K562 (cell line): Measurements from ENCODE around the gene ADGRB3. TPM values are rescaled to one million over a fixed set of nuclear protein-coding genes. Genes with fewer than 3 reads are reported as not detected.
A peak's percentile ranks its signal among the peaks of the same experiment; 100 is the strongest.

Experiments
- ATAC-seq: fragments of 200-7000 bp; cut with Tn5 transposase; 3 replicates; pipeline ENCODE4 v1.9.1; 2020; ENCODE audit warnings: moderate library complexity
- BruUV-seq: library from RNA; stranded (reverse); fragments of 400-500 nt; replicated peaks from 2 replicates; lab custom pipeline; 2021; lab: Mats Ljungman, UMichigan
- CTCF ChIA-PET: fragments of 300-600 bp; formaldehyde crosslinking; extraction: SDS; loops from one replicate; lab custom pipeline; 2021; ENCODE audit warnings: low intra/inter-chr PET ratio; lab: Yijun Ruan, JAX
- POLR2A ChIA-PET: fragments of 300-600, 350-650 bp; sonication (Branson Sonifier 250); formaldehyde crosslinking; extraction: SDS; loops from one replicate; lab custom pipeline; 2021; ENCODE audit warnings: antibody characterized with exemption, inconsistent platforms; lab: Yijun Ruan, JAX
- DNase-seq, 4 experiments: peaks; one replicate each; pipeline versions ENCODE4 v3.0.0 to v3.0.0-alpha.2; 2011 to 2018; ENCODE audit warnings: low spot score in 3 of 4, mixed read lengths in 3 of 4; ENCODE audit errors: extremely low read depth in 1 of 4
- FAIRE-seq: peaks from 2 replicates; lab custom pipeline; 2011; peaks lifted over from hg19 to GRCh38; lab: Jason Lieb, UNC
- H2AFZ ChIP-seq: 2 replicates; pipeline ENCODE4 v1.6.0; 2011; ENCODE audit warnings: low read depth, low read length, control low read depth, inconsistent platforms
- H3K27ac ChIP-seq: fragments of 200-600 bp; 3 replicates; pipeline ENCODE4 v1.8.0; 2011; ENCODE audit warnings: low read depth, mild to moderate bottlenecking, control low read depth, inconsistent platforms, low read length, moderate library complexity, mixed read lengths; ENCODE audit errors: extremely low read depth
- H3K27me3 ChIP-seq, 2 experiments: fragments of 300-600 bp in 1 of 2; 2 replicates in 1 of 2; 3 replicates in 1 of 2; pipeline versions ENCODE4 v1.6.0 to v1.8.0; 2011; ENCODE audit warnings: inconsistent platforms in 2 of 2, low read length in 2 of 2, mild to moderate bottlenecking in 1 of 2, mixed read lengths in 1 of 2, moderate library complexity in 1 of 2; ENCODE audit not compliant: control insufficient read depth in 2 of 2, insufficient read depth in 2 of 2
- H3K36me3 ChIP-seq: fragments of 300-600 bp; 3 replicates; pipeline ENCODE4 v1.8.0; 2011; ENCODE audit warnings: mild to moderate bottlenecking, low read length, inconsistent platforms; ENCODE audit not compliant: control insufficient read depth, insufficient read depth
- H3K4me1 ChIP-seq, 2 experiments: fragments of 200-600 bp in 1 of 2; replicated peaks in 1 of 2; 2 replicates in 1 of 2; 3 replicates in 1 of 2; pipeline versions ENCODE4 v1.5.1 to v1.8.0; 2011; ENCODE audit warnings: inconsistent platforms in 2 of 2, low read length in 2 of 2, mild to moderate bottlenecking in 1 of 2, mixed read lengths in 1 of 2, moderate library complexity in 1 of 2; ENCODE audit not compliant: control insufficient read depth in 2 of 2, insufficient read depth in 2 of 2
- H3K4me2 ChIP-seq: 2 replicates; pipeline ENCODE4 v1.6.1; 2011; ENCODE audit warnings: low read length, control low read depth, inconsistent platforms, mixed read lengths; ENCODE audit not compliant: insufficient read depth
- H3K4me3 ChIP-seq: fragments of 200-600 bp; sonication (generic), shearing (Covaris generic); 2 replicates; pipeline ENCODE4 v1.5.1; 2016; ENCODE audit warnings: control low read depth, inconsistent platforms
- H3K79me2 ChIP-seq: fragments of 200-600 bp; 3 replicates; pipeline ENCODE4 v1.8.0; 2011; ENCODE audit warnings: low read length, inconsistent platforms; ENCODE audit not compliant: control insufficient read depth, insufficient read depth
- H3K9ac ChIP-seq, 2 experiments: 2 replicates each; pipeline versions ENCODE4 v1.6.0 to v1.6.1; 2011; ENCODE audit warnings: low read depth in 2 of 2, low read length in 2 of 2, control low read depth in 1 of 2, inconsistent platforms in 1 of 2, mild to moderate bottlenecking in 1 of 2, mixed read lengths in 1 of 2; ENCODE audit not compliant: insufficient read depth in 1 of 2
- H3K9me1 ChIP-seq: one replicate; pipeline ENCODE4 v1.6.0; 2011; ENCODE audit warnings: inconsistent platforms, mild to moderate bottlenecking, low read length, moderate library complexity; ENCODE audit not compliant: control insufficient read depth, insufficient read depth
- H3K9me3 ChIP-seq: replicated peaks from 2 replicates; pipeline ENCODE4 v1.5.1; 2011; ENCODE audit warnings: low read depth, low read length, inconsistent platforms; ENCODE audit not compliant: control insufficient read depth, insufficient read depth
- H4K20me1 ChIP-seq: replicated peaks from 2 replicates; pipeline ENCODE4 v1.6.1; 2011; ENCODE audit warnings: low read length, inconsistent platforms, mixed read lengths; ENCODE audit not compliant: control insufficient read depth, insufficient read depth
- ADNP ChIP-seq: fragments of 200-800 bp; sonication (Bioruptor generic); IDR thresholded peaks from 2 replicates; pipeline ENCODE4 v1.6.1; 2016; ENCODE audit warnings: missing genetic modification characterization, missing compliant biosample characterization
- CBX1 ChIP-seq: sonication (generic); IDR thresholded peaks from 2 replicates; pipeline ENCODE4 v1.6.1; 2016; ENCODE audit warnings: antibody characterized with exemption, low read depth, mild to moderate bottlenecking
- COPS2 ChIP-seq: fragments of 450-650 bp; conservative IDR thresholded peaks from 2 replicates; pipeline ENCODE4 v1.6.1; 2016; ENCODE audit warnings: mild to moderate bottlenecking, moderate library complexity
- CXXC5 ChIP-seq: fragments of 250-450 bp; sonication (Bioruptor Pico); IDR thresholded peaks from 2 replicates; pipeline ENCODE4 v1.8.0; 2022; ENCODE audit warnings: inconsistent platforms, mild to moderate bottlenecking, moderate library complexity
- FOXK2 ChIP-seq, 2 experiments: fragments of 450-650 bp; IDR thresholded peaks in 1 of 2; conservative IDR thresholded peaks in 1 of 2; 2 replicates each; pipeline ENCODE4 v1.6.1; 2016; ENCODE audit warnings: low read depth in 2 of 2, mild to moderate bottlenecking in 1 of 2
- FOXM1 ChIP-seq, 2 experiments: fragments of 450-650 bp in 1 of 2; sonication (generic) in 1 of 2; formaldehyde crosslinking in 1 of 2; IDR thresholded peaks; 2 replicates each; pipeline versions ENCODE4 v1.6.1 to v1.9.0; 2017 to 2022; ENCODE audit warnings: low read depth in 2 of 2, mild to moderate bottlenecking in 2 of 2, missing genetic modification reagents in 1 of 2, moderate library complexity in 1 of 2
- GABPA ChIP-seq: fragments of 200-800 bp; sonication (Bioruptor generic); conservative IDR thresholded peaks from 2 replicates; pipeline ENCODE4 v1.6.1; 2016; ENCODE audit warnings: low read depth, missing genetic modification characterization, missing compliant biosample characterization
- HDAC1 ChIP-seq, 2 experiments: fragments of 450-650 bp; IDR thresholded peaks; 2 replicates each; pipeline ENCODE4 v1.6.1; 2016 to 2017; ENCODE audit warnings: inconsistent platforms in 1 of 2, mild to moderate bottlenecking in 1 of 2, moderate library complexity in 1 of 2
- KAT2B ChIP-seq: IDR thresholded peaks from one replicate; pipeline ENCODE4 v1.6.1; 2012; ENCODE audit warnings: low read depth, mild to moderate bottlenecking, control low read depth, inconsistent platforms, low read length, moderate library complexity
- MITF ChIP-seq: IDR thresholded peaks from 2 replicates; pipeline ENCODE4 v1.6.1; 2014; ENCODE audit warnings: antibody characterized with exemption
- PCBP2 ChIP-seq: fragments of 200-400 bp; formaldehyde crosslinking; IDR thresholded peaks from 2 replicates; pipeline ENCODE4 v1.6.1; 2018; ENCODE audit warnings: low read length, low read depth, mild to moderate bottlenecking, moderate library complexity; ENCODE audit not compliant: poor library complexity, severe bottlenecking
- POLR3A ChIP-seq: IDR thresholded peaks from 2 replicates; pipeline ENCODE4 v1.6.1; 2011; ENCODE audit warnings: borderline replicate concordance, mild to moderate bottlenecking, moderate library complexity; ENCODE audit not compliant: insufficient read length, insufficient read depth; ENCODE audit errors: extremely low read depth
- STAT6 ChIP-seq: sonication (generic); formaldehyde crosslinking; IDR thresholded peaks from 2 replicates; pipeline ENCODE4 v1.8.1; 2023; ENCODE audit warnings: mild to moderate bottlenecking, missing genetic modification reagents
- TAL1 ChIP-seq: fragments of 450-650 bp; IDR thresholded peaks from 2 replicates; pipeline ENCODE4 v1.6.1; 2016; ENCODE audit warnings: mild to moderate bottlenecking
- TEAD4 ChIP-seq, 2 experiments: sonication (generic) in 1 of 2; formaldehyde crosslinking in 1 of 2; IDR thresholded peaks; 2 replicates each; pipeline versions ENCODE4 v1.6.1 to v1.8.0; 2012 to 2022; ENCODE audit warnings: borderline replicate concordance in 1 of 2, inconsistent platforms in 1 of 2, low read length in 1 of 2, mild to moderate bottlenecking in 1 of 2, missing genetic modification reagents in 1 of 2
- THAP7 ChIP-seq: fragments of 250-450 bp; sonication (Bioruptor Pico); IDR thresholded peaks from 2 replicates; pipeline ENCODE4 v1.5.0; 2021
- ZNF311 ChIP-seq: fragments of 250-450 bp; sonication (Bioruptor Pico); IDR thresholded peaks from 2 replicates; pipeline ENCODE4 v1.4.0; 2020; ENCODE audit warnings: mild to moderate bottlenecking, moderate library complexity
- WGBS: fragments of 100-300 bp; shearing (Covaris generic); methylation state at CpG from one replicate; pipeline ENCODE4 v1.1.6; 2016; ENCODE audit warnings: low coverage, mixed read lengths; ENCODE audit not compliant: insufficient coverage; ENCODE audit errors: missing lambda C conversion rate; 5-methylcytosine and 5-hydroxymethylcytosine counted together
- in situ Hi-C: fragments of 300-500 bp; cut with MboI; formaldehyde crosslinking; loops from 4 replicates; pipeline ENCODE4 v1.15.0; 2018; ENCODE audit warnings: inconsistent platforms, mixed read lengths
- intact Hi-C: fragments of 100-400 bp; cut with micrococcal nuclease; formaldehyde crosslinking; loops from 2 replicates; pipeline ENCODE4 v1.14.2; 2022
- polyA plus RNA-seq, 8 experiments: library from polyadenylated mRNA; depleted of rRNA in 4 of 8; stranded (reverse) in 5 of 8; unstranded in 3 of 8; fragments of >200 nt; fragmentation: Nextera tagmentation in 2 of 8; fragmentation: Illumina TruSeq in 1 of 8; extraction: Ambion mirVana in 2 of 8; extraction: Trizol in 1 of 8; gene quantifications; 2 replicates each; pipeline versions ENCODE4 v1.2.1 to v1.2.3, GENCODE V29; 2011 to 2014; ENCODE audit warnings: inconsistent platforms in 1 of 8, missing spikeins in 1 of 8
- total RNA-seq, 7 experiments: library from RNA; depleted of rRNA in 6 of 7; stranded (reverse); fragments of >200 nt in 6 of 7; fragmentation: Illumina TruSeq in 2 of 7; extraction: Trizol in 2 of 7; gene quantifications; 2 replicates each; pipeline versions ENCODE4 v1.2.1 to v1.2.3, GENCODE V29; 2011 to 2021; ENCODE audit warnings: low replicate concordance in 1 of 7

The ADGRB3 gene
- total and polyA plus RNA-seq, 9 of the 15 experiments (the other 6 are each of a cell fraction or from before 2014, with no cell fraction given), result 0.90 to 7.8 (median 2.4) TPM

GRCh38 chr6:68722891-68723527, 87.9 kb downstream of the ADGRB3 start:
- ChIA-PET CTCF (no interaction called here), POLR2A (interaction anchor here (0.6 to 0.7 kb wide), 2 partner anchors 9 to 98 kb away, joined by 3 to 4 read pairs; no protein-coding TSS in a partner anchor)
- no peak overlapping the region for H3K4me2 ChIP-seq
- H3K36me3 ChIP-seq, result no peaks in the 10 kb centered on the region
- no peak overlapping the region for H2AFZ ChIP-seq
- H3K9me3 ChIP-seq, result no peaks in the 10 kb centered on the region
- 13% methylated on average over 2 of the region's 2 CpGs for WGBS
- H3K4me1 ChIP-seq, result peaks cover 4 to 32% of the 10 kb centered on the region in 2 experiments; a peak in 3 of 5 replicates
- in situ Hi-C loops (no loop called here), intact Hi-C loops (no loop called here)
- no peaks in the 10 kb centered on the region for H3K27me3 ChIP-seq
- ATAC-seq (no peak), FAIRE-seq (no peak), DNase-seq (peak in 2 of 4 experiments; percentile 11 to 19)
- BruUV-seq, result no TSS peak
- no peak overlapping the region for H3K27ac ChIP-seq
- H3K9me1 ChIP-seq, result no peaks in the 10 kb centered on the region
- no peak overlapping the region for H3K9ac ChIP-seq
- H3K4me3 ChIP-seq, result no peak overlapping the region
- no peaks in the 10 kb centered on the region; the same call in 2 of the 3 replicates for H3K79me2 ChIP-seq
- H4K20me1 ChIP-seq, result no peaks in the 10 kb centered on the region
- TF ChIP-seq KAT2B (no peak), TEAD4 (IDR thresholded peaks at IDR 0.05; ENCODE audit: low read length) (peak; percentile 79), TEAD4 (CRISPR knock-in tag; IDR thresholded peaks at IDR 0.05; ENCODE audit: borderline replicate concordance) (no peak), CXXC5 (no peak), COPS2 (no peak), PCBP2 (no peak), MITF (no peak), ZNF311 (CRISPR knock-in tag) (no peak), HDAC1 (IDR thresholded peaks at IDR 0.05) (peak in 1 of 2 experiments; percentile 57; a peak in 1 of 4 replicates), FOXM1 (IDR thresholded peaks at IDR 0.05; ENCODE audit: low read depth) (no peak), FOXM1 (CRISPR knock-in tag; IDR thresholded peaks at IDR 0.05; ENCODE audit: low read depth) (no peak), GABPA (tag) (no peak), CBX1 (no peak), FOXK2 (conservative IDR thresholded peaks at IDR 0.05 in 1 of 2, IDR thresholded peaks at IDR 0.05 in 1 of 2; ENCODE audit: low read depth in 2 of 2) (no peak), THAP7 (no peak), ADNP (tag) (no peak), POLR3A (no peak), TAL1 (peak; percentile 63), STAT6 (CRISPR knock-in tag) (no peak)
